Osteoblast (primary cell): ENCODE data around the gene ZC3H18. TPM values are rescaled to one million over a fixed set of nuclear protein-coding genes. Genes with fewer than 3 reads are reported as not detected.

Source experiments
- DNase-seq: peaks from one replicate; pipeline ENCODE4 v3.0.0; 2011; ENCODE audit warnings: low spot score, mixed read lengths; ENCODE audit not compliant: insufficient read length; ENCODE audit errors: missing footprints
- H2AFZ ChIP-seq: 2 replicates; pipeline ENCODE4 v1.6.0; 2011; ENCODE audit warnings: mild to moderate bottlenecking, low read length
- H3K27ac ChIP-seq: 2 replicates; pipeline ENCODE4 v1.5.1; 2011; ENCODE audit warnings: mild to moderate bottlenecking, low read depth, low read length, moderate library complexity
- H3K27me3 ChIP-seq: 2 replicates; pipeline ENCODE4 v1.6.0; 2012; ENCODE audit warnings: mild to moderate bottlenecking, control low read depth, inconsistent platforms, low read length, moderate library complexity; ENCODE audit not compliant: insufficient read depth
- H3K36me3 ChIP-seq: 2 replicates; pipeline ENCODE4 v1.5.1; 2011; ENCODE audit warnings: mild to moderate bottlenecking, low read length, control low read depth, moderate library complexity; ENCODE audit not compliant: insufficient read depth
- H3K4me1 ChIP-seq: 2 replicates; pipeline ENCODE4 v1.5.1; 2011; ENCODE audit warnings: mild to moderate bottlenecking, low read length, control low read depth, moderate library complexity; ENCODE audit not compliant: insufficient read depth
- H3K4me2 ChIP-seq: 2 replicates; pipeline ENCODE4 v1.6.0; 2011; ENCODE audit warnings: mild to moderate bottlenecking, low read length; ENCODE audit not compliant: insufficient read depth
- H3K4me3 ChIP-seq: fragments of 200-600 bp; sonication (generic); 3 replicates; pipeline ENCODE4 v1.5.1; 2012; ENCODE audit warnings: mild to moderate bottlenecking, low read length, inconsistent platforms; ENCODE audit not compliant: insufficient read depth
- H3K79me2 ChIP-seq: 2 replicates; pipeline ENCODE4 v1.6.0; 2012; ENCODE audit warnings: mild to moderate bottlenecking, low read length, control low read depth, inconsistent platforms; ENCODE audit not compliant: insufficient read depth
- H3K9me3 ChIP-seq: 2 replicates; pipeline ENCODE4 v1.5.1; 2011; ENCODE audit warnings: low read depth, low read length, control low read depth
- H4K20me1 ChIP-seq: 2 replicates; pipeline ENCODE4 v1.6.0; 2012; ENCODE audit warnings: mild to moderate bottlenecking, low read length, control low read depth; ENCODE audit not compliant: insufficient read depth
- CTCF ChIP-seq: IDR thresholded peaks from 2 replicates; pipeline ENCODE4 v1.5.1; 2011; ENCODE audit warnings: mild to moderate bottlenecking, low read depth, low read length, moderate library complexity; ENCODE audit errors: extremely low read depth
- total RNA-seq: library from RNA; depleted of rRNA; stranded (reverse); fragments of >200 nt; gene quantifications from 2 replicates; pipeline ENCODE4 v1.2.3, GENCODE V29; 2012

Gene ZC3H18
- total RNA-seq, 1 donor: 10.9 TPM

DNA sequence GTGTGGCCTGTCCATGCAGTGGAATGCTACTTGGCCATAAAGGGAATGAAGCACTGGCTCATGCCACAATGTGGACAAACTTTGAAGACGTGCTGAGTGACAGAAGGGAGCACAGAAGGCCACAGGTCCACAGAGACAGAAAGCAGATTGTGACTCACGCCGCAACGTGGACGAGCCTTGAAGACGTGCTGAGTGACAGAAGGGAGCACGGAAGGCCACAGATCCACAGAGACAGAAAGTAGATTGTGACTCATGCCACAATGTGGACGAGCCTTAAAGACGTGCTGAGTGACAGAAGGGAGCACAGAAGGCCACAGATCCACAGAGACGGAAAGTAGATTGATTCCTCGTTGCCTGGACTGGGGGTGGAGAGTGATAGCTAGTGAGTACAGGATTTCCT, 19.2 kb downstream of the ZC3H18 start:
- Histone ChIP-seq H3K4me3 (no peak overlapping the region), H3K4me2 (no peak overlapping the region), H3K79me2 (peaks cover 41% of the 10 kb centered on the region), H3K36me3 (peaks cover 42% of the 10 kb centered on the region), H3K27ac (no peak overlapping the region), H4K20me1 (peaks cover 10% of the 10 kb centered on the region), H2AFZ (no peak overlapping the region), H3K4me1 (no peaks in the 10 kb centered on the region), H3K27me3 (no peaks in the 10 kb centered on the region), H3K9me3 (no peaks in the 10 kb centered on the region)
- no peak for TF ChIP-seq CTCF
- no peak for DNase-seq

GRCh38 chr16:88591577-88592021, 21.4 kb downstream of the ZC3H18 start:
- no peak overlapping the region for H3K27ac ChIP-seq
- no peaks in the 10 kb centered on the region for H3K27me3 ChIP-seq
- H3K4me3 ChIP-seq: no peak overlapping the region
- no peaks in the 10 kb centered on the region for H3K9me3 ChIP-seq
- H3K36me3 ChIP-seq: peaks cover 42% of the 10 kb centered on the region
- no peak overlapping the region for H2AFZ ChIP-seq
- TF ChIP-seq CTCF: no peak
- H3K79me2 ChIP-seq: peaks cover 25% of the 10 kb centered on the region
- no peak for DNase-seq
- no peak overlapping the region for H3K4me2 ChIP-seq
- no peaks in the 10 kb centered on the region for H3K4me1 ChIP-seq
- H4K20me1 ChIP-seq: no peaks in the 10 kb centered on the region

DNA sequence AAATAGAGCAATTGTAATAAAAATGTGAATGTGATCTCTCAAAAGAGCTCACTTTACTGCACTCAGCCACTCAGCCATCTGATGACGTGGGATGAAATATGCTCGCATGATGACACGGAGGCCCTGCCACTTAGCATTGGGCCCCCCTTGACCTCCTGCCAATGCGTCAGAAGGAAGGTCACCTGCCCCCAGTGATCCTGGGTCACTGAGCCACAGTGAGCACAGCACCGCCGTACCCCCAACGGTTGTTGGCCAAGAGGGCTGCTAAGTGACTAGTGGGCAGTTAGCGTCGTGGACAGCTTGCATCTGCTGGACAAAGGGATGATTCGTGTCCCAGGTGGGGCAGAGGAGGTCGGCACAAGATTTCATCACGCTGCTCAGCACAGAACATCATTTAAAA, 22.9 kb downstream of the ZC3H18 start:
- no peaks in the 10 kb centered on the region for H4K20me1 ChIP-seq
- H3K79me2 ChIP-seq: peaks cover 23% of the 10 kb centered on the region
- H3K27ac ChIP-seq: no peak overlapping the region
- DNase-seq: no peak
- H3K9me3 ChIP-seq: no peaks in the 10 kb centered on the region
- no peak overlapping the region for H3K4me3 ChIP-seq
- peaks cover 33% of the 10 kb centered on the region for H3K36me3 ChIP-seq
- no peak overlapping the region for H3K4me2 ChIP-seq
- TF ChIP-seq CTCF: no peak
- H3K4me1 ChIP-seq: no peaks in the 10 kb centered on the region
- H3K27me3 ChIP-seq: no peaks in the 10 kb centered on the region
- no peak overlapping the region for H2AFZ ChIP-seq

DNA sequence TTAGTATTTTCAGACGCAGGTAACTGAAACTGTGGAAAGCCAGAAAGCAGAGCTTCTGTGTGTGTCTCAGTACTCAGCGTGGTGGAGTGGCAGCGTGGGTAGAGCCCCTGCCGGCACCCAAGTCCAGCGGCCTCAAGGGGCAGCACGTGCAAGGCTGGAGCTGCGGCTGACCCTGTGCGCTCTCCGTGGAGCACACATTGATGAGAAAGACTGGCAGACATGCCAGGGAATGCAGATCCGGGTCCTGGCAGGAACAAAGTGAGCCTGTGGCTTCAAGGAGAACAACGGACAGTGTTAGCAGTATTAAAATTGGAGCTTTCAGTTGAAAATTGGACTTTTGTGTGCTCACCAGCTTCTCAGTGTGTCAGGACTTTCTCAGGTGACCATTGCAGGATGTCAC, 23.3 kb downstream of the ZC3H18 start:
- no peak for DNase-seq
- H3K36me3 ChIP-seq: peaks cover 33% of the 10 kb centered on the region
- H3K4me2 ChIP-seq: no peak overlapping the region
- no peaks in the 10 kb centered on the region for H3K9me3 ChIP-seq
- H3K27ac ChIP-seq: no peak overlapping the region
- H3K79me2 ChIP-seq: peaks cover 25% of the 10 kb centered on the region
- no peaks in the 10 kb centered on the region for H3K4me1 ChIP-seq
- H4K20me1 ChIP-seq: no peaks in the 10 kb centered on the region
- H3K4me3 ChIP-seq: no peak overlapping the region
- H3K27me3 ChIP-seq: no peaks in the 10 kb centered on the region
- no peak for TF ChIP-seq CTCF
- no peak overlapping the region for H2AFZ ChIP-seq
